ENCODE results near the gene THPO. TPM values are rescaled to one million over a fixed set of nuclear protein-coding genes. Genes with fewer than 3 reads are reported as not detected.

THPO gene
- total RNA-seq, 1 experiment from 2014 or later = not detected

DNA sequence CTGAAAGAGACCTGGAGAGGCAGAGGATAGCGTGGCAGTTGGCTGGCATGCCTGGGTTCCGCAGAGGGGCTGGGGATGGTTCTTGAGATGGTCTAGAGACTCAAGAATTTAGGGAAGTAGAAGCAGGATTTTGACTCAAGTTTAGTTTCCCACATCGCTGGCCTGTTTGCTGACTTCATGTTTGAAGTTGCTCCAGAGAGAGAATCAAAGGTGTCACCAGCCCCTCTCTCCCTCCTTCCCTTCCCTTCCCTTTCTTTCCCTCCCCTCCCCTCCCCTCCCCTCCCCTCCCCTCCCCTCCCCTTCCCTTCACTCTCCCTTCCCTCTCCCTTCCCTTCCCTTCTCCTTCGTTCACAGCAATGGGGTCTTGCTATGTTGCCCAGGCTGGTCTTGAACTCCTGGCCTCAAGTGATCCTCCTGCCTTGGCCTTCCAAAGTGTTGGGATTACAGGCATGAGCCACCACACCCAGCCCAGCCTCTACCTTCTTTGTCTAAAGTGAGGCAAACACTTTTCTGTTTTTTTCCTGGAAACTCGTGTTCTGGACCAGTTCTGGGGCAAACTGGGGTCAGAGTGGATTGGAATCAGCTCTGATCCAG, 12.0 kb upstream of the THPO start:
- CTCF ChIA-PET = no interaction called here
- ATAC-seq = no peak
- no TSS peak for BruUV-seq (replicated peaks)
- Histone ChIP-seq H2AFZ (ENCODE audit: low read length) (no peak overlapping the region), H3K9me2 (replicated peaks; ENCODE audit: low read length) (no peaks in the 10 kb centered on the region), H3K4me2 (ENCODE audit: low read length) (no peak overlapping the region), H3K27me3 (ENCODE audit: low read length) (peaks cover 38% of the 10 kb centered on the region), H3K36me3 (ENCODE audit: low read depth, low read length) (no peaks in the 10 kb centered on the region), H3K79me2 (ENCODE audit: low read length) (no peaks in the 10 kb centered on the region), H3K9ac (ENCODE audit: low read length) (no peak overlapping the region), H3K27ac (ENCODE audit: low read length) (no peak overlapping the region), H4K20me1 (ENCODE audit: low read length) (no peaks in the 10 kb centered on the region), H3K4me3 (ENCODE audit: low read length) (no peak overlapping the region), H3K9me3 (ENCODE audit: low read length) (no peaks in the 10 kb centered on the region), H3F3A (ENCODE audit: low read length, unreplicated experiment) (no peaks in the 10 kb centered on the region), H3K4me1 (ENCODE audit: insufficient read depth, low read length) (no peaks in the 10 kb centered on the region)
- POLR2A ChIA-PET (ENCODE audit: unreplicated experiment) = no interaction called here
- TF ChIP-seq, protein P1, sequence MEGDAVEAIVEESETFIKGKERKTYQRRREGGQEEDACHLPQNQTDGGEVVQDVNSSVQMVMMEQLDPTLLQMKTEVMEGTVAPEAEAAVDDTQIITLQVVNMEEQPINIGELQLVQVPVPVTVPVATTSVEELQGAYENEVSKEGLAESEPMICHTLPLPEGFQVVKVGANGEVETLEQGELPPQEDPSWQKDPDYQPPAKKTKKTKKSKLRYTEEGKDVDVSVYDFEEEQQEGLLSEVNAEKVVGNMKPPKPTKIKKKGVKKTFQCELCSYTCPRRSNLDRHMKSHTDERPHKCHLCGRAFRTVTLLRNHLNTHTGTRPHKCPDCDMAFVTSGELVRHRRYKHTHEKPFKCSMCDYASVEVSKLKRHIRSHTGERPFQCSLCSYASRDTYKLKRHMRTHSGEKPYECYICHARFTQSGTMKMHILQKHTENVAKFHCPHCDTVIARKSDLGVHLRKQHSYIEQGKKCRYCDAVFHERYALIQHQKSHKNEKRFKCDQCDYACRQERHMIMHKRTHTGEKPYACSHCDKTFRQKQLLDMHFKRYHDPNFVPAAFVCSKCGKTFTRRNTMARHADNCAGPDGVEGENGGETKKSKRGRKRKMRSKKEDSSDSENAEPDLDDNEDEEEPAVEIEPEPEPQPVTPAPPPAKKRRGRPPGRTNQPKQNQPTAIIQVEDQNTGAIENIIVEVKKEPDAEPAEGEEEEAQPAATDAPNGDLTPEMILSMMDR (conservative IDR thresholded peaks at IDR 0.05; ENCODE audit: low read depth, low read length) = no peak
- TF ChIP-seq EZH2phosphoT487 (IDR thresholded peaks at IDR 0.05; ENCODE audit: borderline replicate concordance, low read length) (no peak), EZH2 (IDR thresholded peaks at IDR 0.05; ENCODE audit: low read length, unreplicated experiment) (no peak)
- intact Hi-C loops (cut with micrococcal nuclease) = no loop called here
- no peak for DNase-seq

DNA sequence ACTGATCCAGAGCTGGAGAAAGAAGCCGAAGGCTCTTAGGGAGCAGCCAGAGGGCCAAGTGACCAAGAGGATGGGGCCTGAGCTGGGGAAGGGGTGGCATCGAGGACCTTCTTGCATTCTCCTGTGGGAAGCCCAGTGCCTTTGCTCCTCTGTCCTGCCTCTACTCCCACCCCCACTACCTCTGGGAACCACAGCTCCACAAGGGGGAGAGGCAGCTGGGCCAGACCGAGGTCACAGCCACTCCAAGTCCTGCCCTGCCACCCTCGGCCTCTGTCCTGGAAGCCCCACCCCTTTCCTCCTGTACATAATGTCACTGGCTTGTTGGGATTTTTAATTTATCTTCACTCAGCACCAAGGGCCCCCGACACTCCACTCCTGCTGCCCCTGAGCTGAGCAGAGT, 11.4 kb upstream of the THPO start:
- ATAC-seq (no peak), DNase-seq (no peak)
- H3K27me3 ChIP-seq (ENCODE audit: low read length) = peaks cover 32% of the 10 kb centered on the region
- H4K20me1 ChIP-seq (ENCODE audit: low read length) = no peaks in the 10 kb centered on the region
- no peak overlapping the region for H3K27ac ChIP-seq (ENCODE audit: low read length)
- CTCF ChIA-PET = no interaction called here
- no TSS peak for BruUV-seq (replicated peaks)
- H3K9me2 ChIP-seq (replicated peaks; ENCODE audit: low read length) = no peaks in the 10 kb centered on the region
- no peaks in the 10 kb centered on the region for H3K36me3 ChIP-seq (ENCODE audit: low read depth, low read length)
- no peak overlapping the region for H2AFZ ChIP-seq (ENCODE audit: low read length)
- no peaks in the 10 kb centered on the region for H3K4me1 ChIP-seq (ENCODE audit: insufficient read depth, low read length)
- no peaks in the 10 kb centered on the region for H3K79me2 ChIP-seq (ENCODE audit: low read length)
- no peak overlapping the region for H3K4me3 ChIP-seq (ENCODE audit: low read length)
- no peaks in the 10 kb centered on the region for H3K9me3 ChIP-seq (ENCODE audit: low read length)
- no peak overlapping the region for H3K9ac ChIP-seq (ENCODE audit: low read length)
- POLR2A ChIA-PET (ENCODE audit: unreplicated experiment) = no interaction called here
- no peak overlapping the region for H3K4me2 ChIP-seq (ENCODE audit: low read length)
- H3F3A ChIP-seq (ENCODE audit: low read length, unreplicated experiment) = no peaks in the 10 kb centered on the region
- intact Hi-C loops (cut with micrococcal nuclease) = no loop called here
- no peak for TF ChIP-seq EZH2 (IDR thresholded peaks at IDR 0.05; ENCODE audit: low read length, unreplicated experiment)
- TF ChIP-seq EZH2phosphoT487 (IDR thresholded peaks at IDR 0.05; ENCODE audit: borderline replicate concordance, low read length) = no peak
- TF ChIP-seq, protein P1 (conservative IDR thresholded peaks at IDR 0.05; ENCODE audit: low read depth, low read length) = no peak

DNA sequence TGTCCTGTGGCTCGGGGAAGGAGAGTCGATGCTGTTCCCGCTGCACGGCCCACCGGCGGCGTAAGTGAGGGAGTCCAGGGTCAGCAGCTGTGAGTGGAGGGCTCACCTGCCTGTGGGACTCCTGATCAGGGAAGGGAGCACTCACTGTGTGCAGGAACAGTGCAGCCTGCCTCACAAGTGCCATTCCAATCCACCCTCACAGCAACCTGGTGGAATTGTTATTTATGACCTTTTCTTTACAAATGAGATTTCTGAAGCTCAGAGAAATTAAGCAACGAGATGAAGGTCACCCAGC, 10.9 kb upstream of the THPO start:
- no peaks in the 10 kb centered on the region for H3K36me3 ChIP-seq (ENCODE audit: low read depth, low read length)
- H3K4me1 ChIP-seq (ENCODE audit: insufficient read depth, low read length) = no peaks in the 10 kb centered on the region
- no peak overlapping the region for H3K27ac ChIP-seq (ENCODE audit: low read length)
- CTCF ChIA-PET = no interaction called here
- no TSS peak for BruUV-seq (replicated peaks)
- no peaks in the 10 kb centered on the region for H3F3A ChIP-seq (ENCODE audit: low read length, unreplicated experiment)
- no peak overlapping the region for H3K9ac ChIP-seq (ENCODE audit: low read length)
- H3K79me2 ChIP-seq (ENCODE audit: low read length) = no peaks in the 10 kb centered on the region
- H3K4me2 ChIP-seq (ENCODE audit: low read length) = no peak overlapping the region
- no peaks in the 10 kb centered on the region for H3K9me3 ChIP-seq (ENCODE audit: low read length)
- no peaks in the 10 kb centered on the region for H3K9me2 ChIP-seq (replicated peaks; ENCODE audit: low read length)
- DNase-seq (no peak), ATAC-seq (no peak)
- POLR2A ChIA-PET (ENCODE audit: unreplicated experiment) = no interaction called here
- H4K20me1 ChIP-seq (ENCODE audit: low read length) = no peaks in the 10 kb centered on the region
- no peak for TF ChIP-seq EZH2 (IDR thresholded peaks at IDR 0.05; ENCODE audit: low read length, unreplicated experiment)
- TF ChIP-seq, protein P1 (conservative IDR thresholded peaks at IDR 0.05; ENCODE audit: low read depth, low read length) = no peak
- TF ChIP-seq EZH2phosphoT487 (IDR thresholded peaks at IDR 0.05; ENCODE audit: borderline replicate concordance, low read length) = no peak
- intact Hi-C loops (cut with micrococcal nuclease) = no loop called here
- peaks cover 28% of the 10 kb centered on the region for H3K27me3 ChIP-seq (ENCODE audit: low read length)
- H2AFZ ChIP-seq (ENCODE audit: low read length) = no peak overlapping the region
- H3K4me3 ChIP-seq (ENCODE audit: low read length) = no peak overlapping the region

Measured in PC-3 (cell line).